ENCODE measurements around the gene CENPT. TPM values are rescaled to one million over a fixed set of nuclear protein-coding genes. Genes with fewer than 3 reads are reported as not detected.

Gene CENPT, protein sequence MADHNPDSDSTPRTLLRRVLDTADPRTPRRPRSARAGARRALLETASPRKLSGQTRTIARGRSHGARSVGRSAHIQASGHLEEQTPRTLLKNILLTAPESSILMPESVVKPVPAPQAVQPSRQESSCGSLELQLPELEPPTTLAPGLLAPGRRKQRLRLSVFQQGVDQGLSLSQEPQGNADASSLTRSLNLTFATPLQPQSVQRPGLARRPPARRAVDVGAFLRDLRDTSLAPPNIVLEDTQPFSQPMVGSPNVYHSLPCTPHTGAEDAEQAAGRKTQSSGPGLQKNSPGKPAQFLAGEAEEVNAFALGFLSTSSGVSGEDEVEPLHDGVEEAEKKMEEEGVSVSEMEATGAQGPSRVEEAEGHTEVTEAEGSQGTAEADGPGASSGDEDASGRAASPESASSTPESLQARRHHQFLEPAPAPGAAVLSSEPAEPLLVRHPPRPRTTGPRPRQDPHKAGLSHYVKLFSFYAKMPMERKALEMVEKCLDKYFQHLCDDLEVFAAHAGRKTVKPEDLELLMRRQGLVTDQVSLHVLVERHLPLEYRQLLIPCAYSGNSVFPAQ
- total RNA-seq = 30.0 and 33.7 TPM in 2 replicates

DNA sequence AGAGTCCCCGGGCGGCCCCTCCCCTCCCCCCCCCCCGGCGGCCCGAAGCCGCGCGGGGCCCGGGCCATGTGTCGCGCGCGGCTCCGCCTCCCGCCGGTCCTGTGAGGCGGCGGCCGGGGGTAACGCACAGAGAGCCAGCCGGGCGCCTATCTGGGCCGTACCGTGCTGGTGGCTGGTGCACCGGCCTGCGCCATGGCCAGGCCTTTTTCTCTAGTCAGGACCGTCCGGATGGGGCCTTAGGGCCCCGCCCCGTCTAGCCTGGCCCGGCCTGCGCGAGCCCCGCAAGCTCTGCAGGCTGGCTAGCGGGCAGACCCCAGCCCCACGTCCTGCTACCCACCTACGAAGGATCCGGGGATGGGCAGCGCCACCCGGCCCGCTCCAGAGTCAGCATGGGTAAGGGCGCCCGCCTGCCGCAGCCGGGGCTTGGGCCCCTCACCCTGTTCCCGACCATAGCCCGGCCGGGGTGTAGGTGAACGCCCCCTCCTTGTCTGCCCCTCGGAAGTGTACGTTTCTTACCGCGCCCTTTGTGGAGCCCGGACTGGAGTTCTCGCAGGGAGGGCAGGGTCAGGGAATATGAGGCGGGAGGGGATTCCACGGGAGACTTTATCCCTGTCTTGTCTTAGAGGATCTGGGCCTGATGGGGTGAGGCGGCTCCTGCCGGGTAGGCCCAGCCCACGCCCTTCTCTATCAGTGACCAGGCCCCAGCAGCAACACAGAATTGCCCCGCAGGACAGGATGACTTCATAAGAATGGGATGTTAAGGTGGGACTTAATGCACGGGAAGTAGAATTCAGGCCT lies at the start of gene CENPT:
Gene CENPT, minus strand, starts transcription at position 630 of the 798 bp plus-strand sequence. CDS start 13,834 bp downstream, outside the sequence.

DNA sequence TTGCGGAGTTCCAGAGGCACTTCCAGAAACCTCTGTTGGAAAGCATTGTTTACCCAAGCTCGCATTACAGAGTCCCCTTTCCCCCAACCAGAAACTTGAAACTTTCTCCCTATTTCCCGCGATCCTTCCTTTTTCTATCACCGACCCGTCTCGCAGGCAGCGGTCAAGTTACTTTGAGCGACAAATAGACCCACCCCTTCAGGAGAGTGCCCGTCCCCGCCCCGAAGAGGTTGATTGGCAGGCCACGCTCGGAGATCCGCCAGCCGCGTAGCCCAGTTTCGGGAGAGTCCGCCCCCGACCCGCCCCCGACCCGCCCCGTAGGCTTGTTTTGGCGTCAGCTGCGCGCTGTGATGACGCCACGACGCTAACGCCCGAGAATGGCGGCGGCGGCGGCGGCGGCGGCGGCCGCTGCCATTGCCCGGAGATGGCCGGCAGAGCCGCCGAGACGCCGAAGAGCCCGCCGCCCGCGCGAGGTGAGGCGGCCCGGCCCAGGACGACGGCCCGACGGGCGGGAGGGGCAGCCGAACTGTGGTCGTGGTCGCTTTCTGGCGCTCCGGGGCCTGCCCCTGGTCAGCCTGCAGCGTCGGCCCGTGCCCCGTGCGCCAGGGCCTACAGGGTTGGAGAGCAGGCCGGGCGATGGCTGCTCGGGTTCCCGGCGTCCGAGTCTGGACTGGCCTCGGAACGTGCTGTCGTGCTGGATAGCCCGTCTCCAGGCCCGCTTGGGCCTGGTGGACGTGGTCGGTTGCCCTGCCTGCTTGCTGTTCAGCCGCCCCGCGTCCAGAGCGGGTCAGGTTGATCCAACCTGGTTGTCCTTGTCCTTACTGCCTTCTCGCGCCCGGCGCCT lies 45.6 kb upstream of the CENPT start, which contains the start of gene PSKH1:
Gene PSKH1, plus strand, starts transcription at position 356 of the 844 bp plus-strand sequence. CDS start 15,496 bp downstream, outside the sequence.

DNA sequence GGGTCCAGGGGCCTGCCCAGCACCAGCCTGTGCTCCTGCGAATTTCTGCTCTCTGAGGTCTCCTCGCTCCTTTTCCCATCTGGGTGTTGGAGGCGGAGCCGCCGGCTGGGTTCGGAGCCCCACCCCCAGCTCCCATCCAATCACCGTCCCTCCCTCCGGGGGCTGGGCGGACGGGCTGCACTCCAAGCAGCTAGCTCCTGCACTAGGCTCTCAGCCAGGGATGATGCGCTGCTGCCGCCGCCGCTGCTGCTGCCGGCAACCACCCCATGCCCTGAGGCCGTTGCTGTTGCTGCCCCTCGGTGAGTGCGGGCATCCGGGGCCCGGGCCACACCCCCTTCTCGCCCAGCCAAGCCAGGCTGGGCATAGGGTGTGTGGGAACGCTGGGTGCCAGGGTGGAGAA lies 37.2 kb upstream of the CENPT start, which contains the start of gene NRN1L:
Gene NRN1L, plus strand, starts transcription at position 202 of the 400 bp plus-strand sequence. Its CDS starts 19 bp downstream, at position 221.

DNA sequence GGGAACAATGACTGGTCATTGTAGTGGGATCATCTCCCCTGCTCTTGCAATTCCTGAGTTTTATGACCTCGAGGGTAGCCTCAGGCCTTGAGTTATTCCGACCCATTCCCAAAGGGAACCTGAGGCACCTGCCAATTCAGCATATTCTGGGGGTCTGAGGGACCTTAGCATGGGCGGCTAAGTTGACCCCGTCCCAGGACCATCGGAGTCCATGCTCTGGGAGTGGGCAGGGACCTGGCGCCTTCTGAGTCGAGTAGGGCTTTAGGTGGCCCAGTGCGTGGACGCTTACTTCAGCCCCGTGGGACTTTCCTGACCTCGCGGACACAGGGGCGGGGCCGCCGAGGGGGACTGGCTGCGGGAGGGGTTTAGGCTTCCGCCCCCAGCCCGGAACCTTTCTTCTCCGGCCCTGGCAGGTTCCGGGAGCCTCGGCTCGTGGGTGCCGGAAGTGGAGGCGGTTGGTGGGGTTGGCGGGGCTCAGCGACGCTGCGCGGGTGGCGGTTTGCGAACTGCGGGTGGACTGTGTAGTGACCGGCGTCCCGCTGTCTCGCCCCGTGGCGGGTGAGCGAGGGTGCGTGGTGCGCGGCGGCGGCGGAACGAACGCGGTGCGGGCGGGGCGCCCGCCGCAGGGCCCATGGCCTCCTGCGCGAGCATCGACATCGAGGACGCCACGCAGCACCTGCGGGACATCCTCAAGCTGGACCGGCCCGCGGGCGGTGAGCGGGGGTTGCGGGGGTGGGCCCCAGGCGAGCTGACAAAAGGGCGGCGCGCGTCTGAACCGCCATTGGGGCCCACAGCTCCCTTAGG lies 25.3 kb upstream of the CENPT start, which contains the start of gene EDC4:
Gene EDC4, plus strand, starts transcription at position 422 of the 804 bp plus-strand sequence. Its CDS starts 210 bp downstream, at position 632.

DNA sequence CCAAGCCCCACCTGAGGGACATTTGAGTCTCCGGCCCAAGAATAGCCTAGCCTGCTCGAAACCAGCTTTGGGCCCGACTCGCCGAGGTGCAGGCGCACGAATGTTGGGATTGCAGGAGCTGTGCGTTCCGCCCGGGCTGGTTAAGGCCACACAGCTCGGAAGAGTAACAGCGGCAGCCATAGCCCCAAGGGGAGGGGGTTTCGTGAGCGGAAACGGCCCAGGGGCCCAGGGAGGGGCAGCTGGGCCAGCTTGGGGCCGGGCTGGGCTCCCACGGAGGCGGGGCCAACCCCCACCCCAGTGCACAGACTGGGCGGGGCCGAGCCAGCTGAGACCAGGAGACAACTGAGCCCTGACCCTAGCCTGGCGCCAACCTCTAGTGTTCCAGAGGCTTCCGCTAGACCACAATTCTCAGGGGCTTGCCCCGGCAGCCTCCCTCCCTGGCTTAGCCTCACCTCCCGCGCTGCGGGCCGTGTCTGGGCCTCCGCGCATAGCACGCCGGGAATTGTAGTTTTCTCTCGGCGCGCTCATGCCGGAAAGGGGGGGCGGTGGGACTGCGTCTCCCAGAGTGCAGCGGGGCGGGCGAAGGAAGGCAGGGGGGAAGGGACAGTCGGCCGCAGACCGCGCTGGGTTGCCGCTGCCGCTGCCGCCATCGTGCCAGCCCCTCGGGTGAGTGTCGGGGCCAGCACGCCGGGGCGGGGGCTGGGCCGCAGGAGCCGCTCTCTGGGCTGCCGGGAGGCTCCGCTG lies 1.0 kb downstream of the CENPT start, which contains the start of gene NUTF2:
Gene NUTF2, plus strand, starts transcription at position 614 of the 744 bp plus-strand sequence. CDS start 18,198 bp downstream, outside the sequence.

DNA sequence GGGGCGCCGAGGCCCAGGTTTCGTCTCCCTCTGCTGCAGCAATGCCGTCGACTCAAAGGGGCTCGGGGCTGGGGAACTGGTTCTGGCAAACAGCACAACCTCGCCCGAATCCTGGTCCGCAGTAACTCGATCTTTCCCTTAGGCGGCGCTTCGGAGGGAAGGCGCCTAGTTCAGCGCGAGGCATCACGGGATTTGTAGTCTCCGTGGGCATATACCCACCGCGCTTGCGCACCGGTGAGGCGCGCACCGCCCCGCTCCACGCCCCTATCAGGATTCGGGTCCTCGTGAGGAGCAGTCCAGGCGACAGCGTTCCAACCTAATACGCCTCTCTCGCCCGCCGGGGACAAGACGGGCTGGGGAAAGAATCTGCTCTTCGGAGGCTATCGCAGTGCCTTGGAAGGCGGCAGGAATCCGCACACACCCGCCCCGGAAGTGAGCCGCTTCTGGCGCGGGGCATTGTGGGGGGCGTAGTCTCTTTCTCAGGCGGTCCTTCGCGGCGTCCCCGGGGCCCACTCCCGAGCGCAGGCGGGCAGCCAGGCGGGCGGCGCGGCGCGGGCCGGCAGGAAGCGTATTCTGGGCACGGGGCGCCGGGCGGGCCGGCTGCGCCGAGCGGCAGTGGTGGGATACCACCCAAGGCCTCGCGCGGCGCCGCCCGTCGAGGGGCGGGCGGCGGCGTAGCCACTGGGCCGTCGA lies 5.5 kb downstream of the CENPT start, which contains the start of gene THAP11:
Gene THAP11, plus strand, starts transcription at position 505 of the 693 bp plus-strand sequence. CDS start 235 bp downstream, outside the sequence.

DNA sequence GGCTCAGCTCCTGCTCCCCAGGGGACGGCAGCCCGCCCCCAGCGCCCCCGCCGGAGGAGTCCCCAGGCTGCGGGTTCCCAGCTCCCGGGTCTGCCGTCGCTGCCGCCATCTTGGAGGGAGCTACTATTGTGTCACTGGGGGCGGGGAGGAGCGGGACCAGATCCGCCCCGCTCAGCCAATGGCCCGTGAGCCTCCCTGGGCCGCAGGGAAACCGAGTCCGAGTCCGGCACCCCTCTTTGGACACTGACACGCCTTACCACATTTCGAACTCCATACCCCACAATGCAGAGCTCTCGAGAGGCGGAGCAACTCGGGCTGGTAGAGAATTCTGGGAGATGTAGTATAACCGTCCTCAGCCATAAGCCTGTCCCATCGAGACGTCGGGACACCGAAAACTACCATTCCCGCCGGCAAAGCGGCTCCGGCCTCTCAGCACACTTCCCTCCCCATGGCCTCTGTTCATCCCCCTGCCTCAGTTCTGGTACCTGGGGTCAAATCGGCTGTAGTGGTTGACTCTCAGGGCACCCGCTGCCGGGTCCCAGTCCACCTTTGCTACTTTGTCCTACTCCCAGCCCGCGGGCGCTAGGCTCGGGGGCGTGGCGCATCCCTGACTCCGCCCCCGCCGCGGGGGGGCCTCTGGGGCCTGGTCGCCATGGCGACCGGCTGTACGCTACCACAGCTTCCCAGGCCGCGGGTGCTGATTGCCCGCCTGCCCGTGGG lies 40.9 kb downstream of the CENPT start, which contains the start of the genes RANBP10 and TSNAXIP1:
Gene RANBP10, minus strand, starts transcription at position 133 of the 720 bp plus-strand sequence. Its CDS starts 24 bp downstream, at position 109.
Gene TSNAXIP1, plus strand, starts transcription at position 462 of the 720 bp plus-strand sequence. CDS start 261 bp downstream, outside the sequence.

Other genes starting within 250 kb of the CENPT start
- 1.4 and 1.6 TPM in 2 replicates for gene CARMIL2, start 202.5 kb downstream of the CENPT start, total RNA-seq
- gene ACD, start 187.4 kb downstream of the CENPT start, total RNA-seq = 32.0 and 38.8 TPM in 2 replicates
- 0.18 and 0.86 TPM in 2 replicates for gene PARD6A, start 186.7 kb downstream of the CENPT start, total RNA-seq
- 15.4 and 22.5 TPM in 2 replicates for gene ENKD1, start 180.9 kb downstream of the CENPT start, total RNA-seq
- 8.4 and 12.4 TPM in 2 replicates for gene C16orf86, start 180.9 kb downstream of the CENPT start, total RNA-seq
- 9.7 and 12.4 TPM in 2 replicates for gene GFOD2, start 128.4 kb downstream of the CENPT start, total RNA-seq
- 3.2 and 3.5 TPM in 2 replicates for gene RANBP10, start 41.1 kb downstream of the CENPT start, total RNA-seq
- gene TSNAXIP1, start 40.8 kb downstream of the CENPT start, total RNA-seq = under 0.01 and 1.4 TPM in 2 replicates
- 23.6 and 26.9 TPM in 2 replicates for gene THAP11, start 5.4 kb downstream of the CENPT start, total RNA-seq
- gene NUTF2, start 760 bp downstream of the CENPT start, total RNA-seq = 103 and 274 TPM in 2 replicates
- 56.0 and 59.7 TPM in 2 replicates for gene EDC4, start 25.4 kb upstream of the CENPT start, total RNA-seq
- gene NRN1L, start 37.2 kb upstream of the CENPT start, total RNA-seq = 0.89 TPM in 1 of 2 replicates, not detected in the other
- 5.8 and 8.3 TPM in 2 replicates for gene PSKH1, start 45.6 kb upstream of the CENPT start, total RNA-seq
- gene CTRL, start 84.2 kb upstream of the CENPT start, total RNA-seq = 0.53 and 0.58 TPM in 2 replicates
- 63.4 and 68.9 TPM in 2 replicates for gene PSMB10, start 89.2 kb upstream of the CENPT start, total RNA-seq
- 5.5 and 6.0 TPM in 2 replicates for gene LCAT, start 96.4 kb upstream of the CENPT start, total RNA-seq
- gene SLC12A4, start 120.9 kb upstream of the CENPT start, total RNA-seq = 63.6 and 116 TPM in 2 replicates
- not detected in 2 replicates for gene DPEP3, start 132.8 kb upstream of the CENPT start, total RNA-seq
- not detected in 2 replicates for gene DPEP2, start 151.8 kb upstream of the CENPT start, total RNA-seq
- gene DPEP2NB, start 168.2 kb upstream of the CENPT start, total RNA-seq = not detected in 2 replicates
- gene DDX28, start 175.5 kb upstream of the CENPT start, total RNA-seq = 3.5 and 5.2 TPM in 2 replicates
- gene DUS2, start 175.6 kb upstream of the CENPT start, total RNA-seq = 23.1 and 26.8 TPM in 2 replicates
- gene NFATC3, start 237.7 kb upstream of the CENPT start, total RNA-seq = 9.7 and 9.8 TPM in 2 replicates